Astrocyte (in vitro differentiated cells and primary cell): ENCODE measurements around the gene MYL7. TPM values are rescaled to one million over a fixed set of nuclear protein-coding genes. Genes with fewer than 3 reads are reported as not detected.

Experiments used
- DNase-seq: peaks from one replicate; pipeline ENCODE4 v3.0.0-alpha.2; 2010; ENCODE audit warnings: low read depth
- FAIRE-seq: peaks from 2 replicates; lab custom pipeline; 2011; peaks lifted over from hg19 to GRCh38; lab: Jason Lieb, UNC
- H2AFZ ChIP-seq: 2 replicates; pipeline ENCODE4 v1.6.0; 2012; ENCODE audit warnings: low read depth, low read length, inconsistent platforms
- H3K27ac ChIP-seq: 2 replicates; pipeline ENCODE4 v1.5.1; 2011; ENCODE audit warnings: low read depth, low read length, inconsistent platforms
- H3K27me3 ChIP-seq: 2 replicates; pipeline ENCODE4 v1.6.0; 2011; ENCODE audit warnings: low read length, inconsistent platforms; ENCODE audit not compliant: insufficient read depth
- H3K36me3 ChIP-seq: 2 replicates; pipeline ENCODE4 v1.5.1; 2011; ENCODE audit warnings: low read length, inconsistent platforms; ENCODE audit not compliant: insufficient read depth
- H3K4me1 ChIP-seq: 2 replicates; pipeline ENCODE4 v1.5.1; 2011; ENCODE audit warnings: low read length, inconsistent platforms; ENCODE audit not compliant: insufficient read depth
- H3K4me2 ChIP-seq: 2 replicates; pipeline ENCODE4 v1.6.0; 2012; ENCODE audit warnings: low read length, inconsistent platforms
- H3K4me3 ChIP-seq: 2 replicates; pipeline ENCODE4 v1.5.1; 2011; ENCODE audit warnings: low read depth, mild to moderate bottlenecking, low read length, inconsistent platforms; ENCODE audit not compliant: insufficient read depth
- H3K79me2 ChIP-seq: 2 replicates; pipeline ENCODE4 v1.6.0; 2012; ENCODE audit warnings: mild to moderate bottlenecking, low read length, inconsistent platforms; ENCODE audit not compliant: insufficient read depth
- H3K9ac ChIP-seq: 2 replicates; pipeline ENCODE4 v1.6.0; 2012; ENCODE audit warnings: mild to moderate bottlenecking, low read length, inconsistent platforms
- H3K9me3 ChIP-seq: 2 replicates; pipeline ENCODE4 v1.5.1; 2012; ENCODE audit warnings: low read depth, mild to moderate bottlenecking, low read length, inconsistent platforms; ENCODE audit not compliant: insufficient read depth
- H4K20me1 ChIP-seq: 2 replicates; pipeline ENCODE4 v1.6.0; 2012; ENCODE audit warnings: low read length, inconsistent platforms; ENCODE audit not compliant: insufficient read depth
- H3K27ac Mint-ChIP-seq: one replicate; pipeline ENCODE4 v1.8.0; 2021; ENCODE audit warnings: mild to moderate bottlenecking, mixed read lengths; ENCODE audit not compliant: unreplicated experiment
- H3K27me3 Mint-ChIP-seq: one replicate; pipeline ENCODE4 v1.8.0; 2021; ENCODE audit warnings: low read depth, mixed read lengths; ENCODE audit not compliant: unreplicated experiment
- H3K36me3 Mint-ChIP-seq: one replicate; pipeline ENCODE4 v1.8.0; 2021; ENCODE audit warnings: low read depth, mixed read lengths; ENCODE audit not compliant: unreplicated experiment
- H3K4me1 Mint-ChIP-seq: one replicate; pipeline ENCODE4 v1.8.0; 2021; ENCODE audit warnings: low read depth, mixed read lengths; ENCODE audit not compliant: unreplicated experiment
- H3K4me3 Mint-ChIP-seq: one replicate; pipeline ENCODE4 v1.8.0; 2021; ENCODE audit warnings: mild to moderate bottlenecking, moderate library complexity, mixed read lengths; ENCODE audit not compliant: unreplicated experiment
- H3K9me3 Mint-ChIP-seq: one replicate; pipeline ENCODE4 v1.8.0; 2021; ENCODE audit warnings: mild to moderate bottlenecking, mixed read lengths; ENCODE audit not compliant: unreplicated experiment
- CTCF ChIP-seq: IDR thresholded peaks from 2 replicates; pipeline ENCODE4 v1.5.1; 2011; ENCODE audit warnings: low read depth, mild to moderate bottlenecking, inconsistent platforms, low read length, moderate library complexity; ENCODE audit not compliant: insufficient read depth
- EZH2 ChIP-seq: IDR thresholded peaks from 2 replicates; pipeline ENCODE4 v1.6.1; 2012; ENCODE audit warnings: mild to moderate bottlenecking, low read length, inconsistent platforms; ENCODE audit not compliant: insufficient read depth
- total RNA-seq: library from RNA; stranded (reverse); gene quantifications from 2 replicates; pipeline ENCODE4 v1.2.1, GENCODE V29; 2021

The MYL7 gene
- total RNA-seq, 1 donor from 2014 or later = 60.0 TPM

- Histone ChIP-seq H3K9me3 (no peaks in the 10 kb centered on the region), H3K4me3 (no peak overlapping the region), H3K9ac (no peak overlapping the region), H4K20me1 (peaks cover 63% of the 10 kb centered on the region), H2AFZ (no peak overlapping the region), H3K36me3 (peaks cover 5% of the 10 kb centered on the region), H3K4me1 (peaks cover 10% of the 10 kb centered on the region), H3K79me2 (peaks cover 13% of the 10 kb centered on the region), H3K27me3 (no peaks in the 10 kb centered on the region), H3K4me2 (no peak overlapping the region), H3K27ac (no peak overlapping the region)
- no peaks in the 10 kb centered on the region for H3K27me3 Mint-ChIP-seq
- peaks cover 21% of the 10 kb centered on the region for H3K36me3 Mint-ChIP-seq
- H3K27ac Mint-ChIP-seq = no peak overlapping the region
- FAIRE-seq = no peak
- H3K9me3 Mint-ChIP-seq = no peaks in the 10 kb centered on the region
- TF ChIP-seq EZH2 (no peak), CTCF (no peak)
- no peak overlapping the region for H3K4me3 Mint-ChIP-seq
- no peak for DNase-seq
- H3K4me1 Mint-ChIP-seq = peaks cover 11% of the 10 kb centered on the region
Measured at GRCh38 chr7:44109991-44110390, 31.1 kb downstream of the MYL7 start.

- no peak for FAIRE-seq
- H3K79me2 ChIP-seq = peaks cover 15% of the 10 kb centered on the region
- peaks cover 3% of the 10 kb centered on the region for H3K36me3 ChIP-seq
- peaks cover 55% of the 10 kb centered on the region for H4K20me1 ChIP-seq
- H3K4me3 ChIP-seq = no peak overlapping the region
- no peak overlapping the region for H2AFZ ChIP-seq
- no peak overlapping the region for H3K4me2 ChIP-seq
- no peaks in the 10 kb centered on the region for H3K27me3 ChIP-seq
- H3K27ac ChIP-seq = no peak overlapping the region
- TF ChIP-seq CTCF (no peak), EZH2 (no peak)
- Mint-ChIP-seq H3K4me1 (peaks cover 11% of the 10 kb centered on the region), H3K27ac (no peak overlapping the region), H3K36me3 (peaks cover 17% of the 10 kb centered on the region), H3K9me3 (no peaks in the 10 kb centered on the region), H3K27me3 (no peaks in the 10 kb centered on the region), H3K4me3 (no peak overlapping the region)
- H3K9ac ChIP-seq = no peak overlapping the region
- H3K9me3 ChIP-seq = no peaks in the 10 kb centered on the region
- DNase-seq = no peak
- H3K4me1 ChIP-seq = peaks cover 12% of the 10 kb centered on the region
Measured at GRCh38 chr7:44108768-44109750, 32.1 kb downstream of the MYL7 start.
